PC-3 (cell line): ENCODE results near the gene TRABD.

Experiments
- EZH2 ChIP-seq: fragments of 300-600 bp; sonication (generic); IDR thresholded peaks from one replicate; pipeline ENCODE4 v1.6.1; 2017; ENCODE audit warnings: antibody characterized with exemption, mild to moderate bottlenecking, low read length; ENCODE audit not compliant: unreplicated experiment
- EZH2phosphoT487 ChIP-seq: fragments of 300-600 bp; sonication (generic); IDR thresholded peaks from 2 replicates; pipeline ENCODE4 v1.6.1; 2018; ENCODE audit warnings: mild to moderate bottlenecking, antibody characterized with exemption, low read length, borderline replicate concordance
- TF ChIP-seq, protein P1 (sequence below): fragments of 300-600 bp; sonication (generic); conservative IDR thresholded peaks from 2 replicates; pipeline ENCODE4 v1.5.1; 2017; ENCODE audit warnings: antibody characterized with exemption, low read depth, mild to moderate bottlenecking, low read length

DNA sequence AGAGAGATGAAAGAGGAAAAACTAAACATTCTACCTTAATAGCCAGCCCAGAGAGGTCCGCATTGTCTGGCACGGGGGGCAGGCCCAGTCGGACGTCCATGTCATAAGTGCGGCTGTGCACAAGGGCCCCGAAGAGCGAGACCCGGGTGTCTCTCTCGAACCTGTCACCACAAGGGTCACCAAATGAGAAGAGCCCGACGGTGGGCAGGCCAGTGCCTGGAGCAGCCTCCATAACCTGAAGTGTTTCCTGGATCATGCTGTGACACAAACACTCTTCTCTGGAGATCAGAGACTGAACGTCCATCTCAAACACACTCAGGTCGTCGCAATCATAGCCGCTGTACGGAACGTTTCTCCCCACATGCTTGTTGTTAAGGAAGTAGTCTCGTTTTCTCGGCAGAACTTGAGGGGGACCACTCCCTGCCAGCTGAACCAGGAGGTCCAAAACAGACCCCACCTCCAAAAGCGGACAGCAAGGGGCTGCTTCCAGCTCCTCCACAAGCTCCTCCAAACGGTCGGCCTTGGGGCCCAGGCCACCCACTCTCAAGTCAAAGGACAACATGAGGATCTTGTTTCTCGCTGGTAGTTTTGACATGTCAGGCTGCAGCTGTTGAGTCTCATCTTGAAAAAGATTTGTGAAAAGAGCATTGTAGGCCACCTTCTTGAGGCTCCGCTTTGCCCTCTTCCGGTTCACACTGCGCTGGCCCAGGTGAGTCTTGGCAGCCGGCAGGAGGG lies 58.1 kb downstream of the TRABD start:
- TF ChIP-seq, protein P1, sequence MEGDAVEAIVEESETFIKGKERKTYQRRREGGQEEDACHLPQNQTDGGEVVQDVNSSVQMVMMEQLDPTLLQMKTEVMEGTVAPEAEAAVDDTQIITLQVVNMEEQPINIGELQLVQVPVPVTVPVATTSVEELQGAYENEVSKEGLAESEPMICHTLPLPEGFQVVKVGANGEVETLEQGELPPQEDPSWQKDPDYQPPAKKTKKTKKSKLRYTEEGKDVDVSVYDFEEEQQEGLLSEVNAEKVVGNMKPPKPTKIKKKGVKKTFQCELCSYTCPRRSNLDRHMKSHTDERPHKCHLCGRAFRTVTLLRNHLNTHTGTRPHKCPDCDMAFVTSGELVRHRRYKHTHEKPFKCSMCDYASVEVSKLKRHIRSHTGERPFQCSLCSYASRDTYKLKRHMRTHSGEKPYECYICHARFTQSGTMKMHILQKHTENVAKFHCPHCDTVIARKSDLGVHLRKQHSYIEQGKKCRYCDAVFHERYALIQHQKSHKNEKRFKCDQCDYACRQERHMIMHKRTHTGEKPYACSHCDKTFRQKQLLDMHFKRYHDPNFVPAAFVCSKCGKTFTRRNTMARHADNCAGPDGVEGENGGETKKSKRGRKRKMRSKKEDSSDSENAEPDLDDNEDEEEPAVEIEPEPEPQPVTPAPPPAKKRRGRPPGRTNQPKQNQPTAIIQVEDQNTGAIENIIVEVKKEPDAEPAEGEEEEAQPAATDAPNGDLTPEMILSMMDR, result no peak
- TF ChIP-seq EZH2phosphoT487 (no peak), EZH2 (no peak)
